Measurements from ENCODE around the gene ZNF775.

The ZNF775 gene

GRCh38 chr7:150371131-150371995, 7.8 kb upstream of the ZNF775 start:
- H4K8ac ChIP-seq (ENCODE audit: low read length) = peak overlapping the region; percentile 72
- H3K18ac ChIP-seq (ENCODE audit: low read depth in 1 of 2, low read length in 2 of 2) = peak overlapping the region in 1 of 2 experiments; percentile 18
- peaks cover 37% of the 10 kb centered on the region for H3K79me1 ChIP-seq (replicated peaks; ENCODE audit: low read length, poor library complexity, severe bottlenecking)
- 98% methylated on average over 45 of the region's 48 CpGs for WGBS
- H2BK12ac ChIP-seq (ENCODE audit: low read length in 2 of 2) = peak overlapping the region; percentile 45 to 61
- peak overlapping the region; percentile 4 for H2AK5ac ChIP-seq (ENCODE audit: low read length, severe bottlenecking)
- peaks cover 22 to 41% of the 10 kb centered on the region in 2 experiments for H3K36me3 ChIP-seq (ENCODE audit: control insufficient read depth in 1 of 2, insufficient read depth in 2 of 2, low read depth in 1 of 2, low read length in 2 of 2)
- H3K4me1 ChIP-seq (ENCODE audit: control insufficient read depth, insufficient read depth, low read depth, low read length) = peaks cover 32% of the 10 kb centered on the region
- no peak overlapping the region for H2AFZ ChIP-seq (ENCODE audit: low read depth, low read length)
- peak overlapping the region; percentile 37 for H3K27ac ChIP-seq (ENCODE audit: low read length, poor library complexity, severe bottlenecking)
- peak overlapping the region in 1 of 2 experiments; percentile 40 for H3K23ac ChIP-seq (ENCODE audit: low read length in 2 of 2)
- no peaks in the 10 kb centered on the region for H3K27me3 ChIP-seq (ENCODE audit: control insufficient read depth in 1 of 2, insufficient read depth in 1 of 2, low read length in 2 of 2)
- H3K4me2 ChIP-seq (ENCODE audit: low read length, poor library complexity, severe bottlenecking) = no peak overlapping the region
- peak overlapping the region; percentile 90 for H3K9ac ChIP-seq (ENCODE audit: low read length)
- no peaks in the 10 kb centered on the region for H3K9me3 ChIP-seq (ENCODE audit: control insufficient read depth, low read length)
- H4K91ac ChIP-seq (ENCODE audit: low read length) = peak overlapping the region; percentile 64
- no peak overlapping the region for H3K4ac ChIP-seq (ENCODE audit: low read depth in 1 of 2, low read length in 2 of 2)
- no peak for DNase-seq
- no peak overlapping the region for H2BK5ac ChIP-seq (ENCODE audit: low read depth, low read length, poor library complexity, severe bottlenecking)
- H2BK120ac ChIP-seq (ENCODE audit: low read depth, low read length) = no peak overlapping the region
- H2BK15ac ChIP-seq (ENCODE audit: low read depth, poor library complexity, severe bottlenecking) = peak overlapping the region; percentile 19
- H3K4me3 ChIP-seq (ENCODE audit: insufficient read depth in 1 of 2, low read depth in 1 of 2, low read length in 2 of 2) = no peak overlapping the region
- H3K14ac ChIP-seq (ENCODE audit: low read length in 2 of 2) = peak overlapping the region in 1 of 2 experiments; percentile 76

- Histone ChIP-seq H3K27me3 (ENCODE audit: control insufficient read depth in 1 of 2, insufficient read depth in 1 of 2, low read length in 2 of 2) (no peaks in the 10 kb centered on the region), H3K9me3 (ENCODE audit: control insufficient read depth, low read length) (no peaks in the 10 kb centered on the region), H3K9ac (ENCODE audit: low read length) (no peak overlapping the region), H4K8ac (ENCODE audit: low read length) (no peak overlapping the region), H2BK15ac (ENCODE audit: low read depth, poor library complexity, severe bottlenecking) (peak overlapping the region; percentile 19), H3K79me1 (replicated peaks; ENCODE audit: low read length, poor library complexity, severe bottlenecking) (peaks cover 41% of the 10 kb centered on the region), H3K14ac (ENCODE audit: low read length in 2 of 2) (no peak overlapping the region), H2BK12ac (ENCODE audit: low read length in 2 of 2) (no peak overlapping the region), H2BK5ac (ENCODE audit: low read depth, low read length, poor library complexity, severe bottlenecking) (no peak overlapping the region), H3K18ac (ENCODE audit: low read depth in 1 of 2, low read length in 2 of 2) (no peak overlapping the region), H2AK5ac (ENCODE audit: low read length, severe bottlenecking) (no peak overlapping the region), H3K4me3 (ENCODE audit: insufficient read depth in 1 of 2, low read depth in 1 of 2, low read length in 2 of 2) (no peak overlapping the region), H3K27ac (ENCODE audit: low read length, poor library complexity, severe bottlenecking) (no peak overlapping the region), H3K4me1 (ENCODE audit: control insufficient read depth, insufficient read depth, low read depth, low read length) (peaks cover 37% of the 10 kb centered on the region), H2BK120ac (ENCODE audit: low read depth, low read length) (no peak overlapping the region), H2AFZ (ENCODE audit: low read depth, low read length) (no peak overlapping the region), H3K23ac (ENCODE audit: low read length in 2 of 2) (no peak overlapping the region), H3K36me3 (ENCODE audit: control insufficient read depth in 1 of 2, insufficient read depth in 2 of 2, low read depth in 1 of 2, low read length in 2 of 2) (peaks cover 22 to 41% of the 10 kb centered on the region in 2 experiments), H3K4me2 (ENCODE audit: low read length, poor library complexity, severe bottlenecking) (no peak overlapping the region), H3K4ac (ENCODE audit: low read depth in 1 of 2, low read length in 2 of 2) (no peak overlapping the region), H4K91ac (ENCODE audit: low read length) (no peak overlapping the region)
- DNase-seq = no peak
- 99% methylated on average over 26 of the region's 30 CpGs for WGBS
These were observed 7.2 kb upstream of the ZNF775 start for GRCh38 chr7:150371996-150372270.

- no peak overlapping the region for H3K27ac ChIP-seq (ENCODE audit: low read length, poor library complexity, severe bottlenecking)
- H2BK120ac ChIP-seq (ENCODE audit: low read depth, low read length) = no peak overlapping the region
- no peak overlapping the region for H4K91ac ChIP-seq (ENCODE audit: low read length)
- H3K27me3 ChIP-seq (ENCODE audit: control insufficient read depth in 1 of 2, insufficient read depth in 1 of 2, low read length in 2 of 2) = no peaks in the 10 kb centered on the region
- H2BK5ac ChIP-seq (ENCODE audit: low read depth, low read length, poor library complexity, severe bottlenecking) = no peak overlapping the region
- 98% methylated on average over 68 of the region's 79 CpGs for WGBS
- no peak overlapping the region for H2BK15ac ChIP-seq (ENCODE audit: low read depth, poor library complexity, severe bottlenecking)
- H3K9ac ChIP-seq (ENCODE audit: low read length) = no peak overlapping the region
- H3K9me3 ChIP-seq (ENCODE audit: control insufficient read depth, low read length) = no peaks in the 10 kb centered on the region
- DNase-seq = no peak
- H3K14ac ChIP-seq (ENCODE audit: low read length in 2 of 2) = no peak overlapping the region
- H2BK12ac ChIP-seq (ENCODE audit: low read length in 2 of 2) = no peak overlapping the region
- no peak overlapping the region for H4K8ac ChIP-seq (ENCODE audit: low read length)
- no peak overlapping the region for H2AK5ac ChIP-seq (ENCODE audit: low read length, severe bottlenecking)
- no peak overlapping the region for H3K4me3 ChIP-seq (ENCODE audit: insufficient read depth in 1 of 2, low read depth in 1 of 2, low read length in 2 of 2)
- peaks cover 22 to 41% of the 10 kb centered on the region in 2 experiments for H3K36me3 ChIP-seq (ENCODE audit: control insufficient read depth in 1 of 2, insufficient read depth in 2 of 2, low read depth in 1 of 2, low read length in 2 of 2)
- H3K4ac ChIP-seq (ENCODE audit: low read depth in 1 of 2, low read length in 2 of 2) = no peak overlapping the region
- peaks cover 41% of the 10 kb centered on the region for H3K79me1 ChIP-seq (replicated peaks; ENCODE audit: low read length, poor library complexity, severe bottlenecking)
- H3K23ac ChIP-seq (ENCODE audit: low read length in 2 of 2) = no peak overlapping the region
- H3K18ac ChIP-seq (ENCODE audit: low read depth in 1 of 2, low read length in 2 of 2) = no peak overlapping the region
- no peak overlapping the region for H2AFZ ChIP-seq (ENCODE audit: low read depth, low read length)
- H3K4me2 ChIP-seq (ENCODE audit: low read length, poor library complexity, severe bottlenecking) = no peak overlapping the region
- H3K4me1 ChIP-seq (ENCODE audit: control insufficient read depth, insufficient read depth, low read depth, low read length) = peaks cover 38% of the 10 kb centered on the region
These were observed 6.7 kb upstream of the ZNF775 start for GRCh38 chr7:150372271-150373048.

All from mesenchymal stem cell (in vitro differentiated cells and primary cell).